H1 (cell line): Measurements from ENCODE around the gene SNX24. TPM values are rescaled to one million over a fixed set of nuclear protein-coding genes. Genes with fewer than 3 reads are reported as not detected.

ENCODE experiments used
- BCL11A ChIP-seq, 2 experiments: IDR thresholded peaks; one replicate each; pipeline ENCODE4 v1.6.1; 2011; ENCODE audit warnings: low read depth in 2 of 2, low read length in 2 of 2, mild to moderate bottlenecking in 2 of 2
- BRCA1 ChIP-seq: IDR thresholded peaks from 2 replicates; pipeline ENCODE4 v1.6.1; 2012; ENCODE audit warnings: low read depth, low read length, improper control_type of control experiment
- CHD2 ChIP-seq: IDR thresholded peaks from 2 replicates; pipeline ENCODE4 v1.6.1; 2012; ENCODE audit warnings: low read length, improper control_type of control experiment
- CHD7 ChIP-seq: fragments of 300-600 bp; sonication (generic); IDR thresholded peaks from 2 replicates; pipeline ENCODE4 v1.7.1; 2012; ENCODE audit warnings: low read length, moderate library complexity, mild to moderate bottlenecking, inconsistent platforms; ENCODE audit not compliant: insufficient replicate concordance
- GTF2F1 ChIP-seq: IDR thresholded peaks from 2 replicates; pipeline ENCODE4 v1.6.1; 2012; ENCODE audit warnings: low read depth, low read length, improper control_type of control experiment, borderline replicate concordance
- MAX ChIP-seq: IDR thresholded peaks from 2 replicates; pipeline ENCODE4 v1.6.1; 2012; ENCODE audit warnings: inconsistent platforms
- SP1 ChIP-seq: IDR thresholded peaks from 2 replicates; pipeline ENCODE4 v1.6.1; 2011; ENCODE audit warnings: low read depth, low read length
- TAF7 ChIP-seq: optimal IDR thresholded peaks from 2 replicates; pipeline ENCODE3; 2011; ENCODE audit warnings: low read depth, mild to moderate bottlenecking, inconsistent platforms, low read length, moderate library complexity, borderline replicate concordance
- polyA plus RNA-seq, 7 experiments: library from polyadenylated mRNA; depleted of rRNA in 3 of 7; stranded (reverse) in 5 of 7; unstranded in 2 of 7; fragments of >200 nt in 5 of 7; fragments of 200-250 nt in 2 of 7; gene quantifications; 1 replicate in 5 of 7; 2 replicates in 1 of 7; 4 replicates in 1 of 7; pipeline versions ENCODE4 v1.2.1 to v1.2.3, GENCODE V29; 2011 to 2013; ENCODE audit warnings: missing spikeins in 2 of 7, mixed read lengths in 2 of 7
- total RNA-seq: library from RNA; stranded (reverse); fragmentation: NEBNext Ultra II Directional; extraction: Animal tissue kit (Norgen Biotek cat#: 25700); gene quantifications from 2 replicates; pipeline ENCODE4 v1.2.1, GENCODE V29; 2021

Gene SNX24
- total and polyA plus RNA-seq, 2 of the 8 experiments (the other 6 are each of a cell fraction or from before 2014, with no cell fraction given) = 7.3 to 14.3 TPM

- TF ChIP-seq CHD2 (no peak), BRCA1 (no peak), BCL11A (IDR thresholded peaks at IDR 0.05; ENCODE audit: low read depth in 2 of 2, low read length in 2 of 2) (no peak), SP1 (no peak), CHD7 (no peak), TAF7 (no peak), GTF2F1 (no peak), MAX (no peak)
Measured at GRCh38 chr5:122944051-122944450, 98.6 kb downstream of the SNX24 start (continued).
